NAMALWA (cell line): Measurements from ENCODE around the gene FARS2.
"Not testable (repeated sequence)": the region's sequence is repeated elsewhere in the genome, so short reads cannot be mapped to it uniquely, and the experiment has no call there.

Source experiments
- DNase-seq: peaks from one replicate; pipeline ENCODE4 v3.0.0-alpha.2; 2015; ENCODE audit warnings: low spot score

FARS2 gene

DNA sequence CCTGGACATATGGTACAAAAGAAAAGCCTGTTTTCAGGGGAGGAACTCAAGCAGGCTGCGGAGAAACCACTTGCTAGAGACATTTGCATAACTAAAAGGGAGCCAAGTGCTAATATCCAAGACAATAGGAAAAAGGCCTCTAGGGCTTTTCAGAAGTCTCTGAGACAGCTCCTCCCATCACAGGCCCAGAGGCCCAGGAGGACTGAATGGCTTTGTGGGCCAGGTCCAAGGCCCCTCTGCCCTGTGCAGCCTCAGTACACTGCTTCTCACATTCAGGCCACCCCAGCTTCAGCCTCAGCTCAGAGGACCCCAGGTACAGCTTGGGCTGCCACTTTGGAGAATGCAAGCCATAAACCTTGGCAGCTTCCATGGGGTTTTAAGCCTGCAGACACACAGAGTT lies 545.1 kb downstream of the FARS2 start:
- not testable (repeated sequence) for DNase-seq

DNA sequence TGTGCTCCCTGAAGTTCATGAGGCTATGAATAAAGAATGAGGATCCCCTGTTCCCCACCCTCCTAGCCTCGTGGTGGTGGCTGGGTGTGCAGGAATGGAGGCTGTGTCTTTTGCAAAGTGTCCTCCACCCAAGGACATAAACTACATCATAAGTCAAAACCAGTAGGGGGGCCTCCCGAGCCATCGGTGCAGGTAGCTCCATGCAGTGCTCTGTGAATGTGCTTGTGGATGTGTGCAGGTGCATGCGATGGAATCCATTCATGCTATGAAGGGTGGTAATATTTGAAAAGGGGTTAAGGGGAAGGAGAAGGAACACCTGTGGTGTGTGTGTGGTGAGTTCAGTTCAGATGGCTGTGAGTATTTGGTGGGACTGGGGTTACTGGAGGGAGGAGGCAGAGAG lies 548.1 kb downstream of the FARS2 start:
- DNase-seq = no peak

DNA sequence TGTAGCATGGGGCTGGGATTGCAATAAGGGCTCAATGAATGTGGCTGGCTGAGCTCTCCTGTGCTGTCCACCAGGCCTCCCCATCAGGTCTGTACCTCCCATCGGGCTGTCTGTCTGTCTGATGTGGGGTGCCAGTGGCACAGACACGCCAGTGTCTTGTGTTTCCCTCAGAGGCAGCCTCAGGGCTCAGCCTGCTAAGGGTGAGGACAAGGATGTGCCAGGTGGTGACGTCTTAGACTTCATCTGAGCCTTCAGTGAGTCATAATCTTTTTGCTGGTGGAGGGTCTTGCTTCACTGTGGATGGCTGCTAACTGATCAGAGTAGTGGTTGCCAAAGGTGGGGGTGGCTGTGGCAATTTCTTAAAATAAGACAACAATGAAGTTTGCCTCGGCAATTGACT lies 550.7 kb downstream of the FARS2 start:
- DNase-seq = no peak

DNA sequence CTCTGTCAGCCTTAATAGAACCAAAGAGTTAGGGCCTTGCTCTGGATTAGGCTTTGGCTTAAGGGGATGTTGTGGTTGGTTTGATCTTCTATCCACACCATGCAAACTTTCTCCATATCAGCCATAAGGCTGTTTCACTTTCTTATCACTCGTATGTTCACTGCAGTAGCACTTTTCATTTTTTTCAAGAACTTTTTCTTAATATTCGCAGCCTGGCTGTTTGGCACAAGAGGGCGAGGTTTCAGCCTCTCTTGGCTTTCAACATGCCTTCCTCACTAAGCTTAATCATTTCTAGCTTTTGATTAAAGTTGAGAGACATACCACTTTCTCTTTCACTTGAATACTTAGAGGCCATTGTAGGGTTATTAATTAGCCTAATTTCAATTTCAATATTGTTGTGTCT lies 552.3 kb downstream of the FARS2 start:
- no peak for DNase-seq

DNA sequence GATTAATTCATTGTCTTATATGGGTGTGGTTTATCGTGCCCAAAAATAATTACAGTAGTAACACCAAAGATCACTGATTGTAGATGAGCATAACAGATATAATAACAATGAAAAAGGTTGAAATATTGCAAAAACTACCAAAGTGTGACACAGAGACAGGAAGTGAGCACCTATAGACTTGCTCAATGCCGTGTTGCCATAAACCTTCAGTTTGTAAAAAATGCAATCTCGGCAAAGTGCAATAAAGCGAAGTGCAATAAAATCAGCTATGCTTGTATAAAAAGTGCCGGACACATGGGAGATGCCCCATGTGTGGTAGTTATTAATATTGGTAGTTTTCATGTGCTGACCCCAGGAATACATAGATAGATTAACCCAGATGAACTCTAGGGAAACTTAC lies 552.8 kb downstream of the FARS2 start:
- no peak for DNase-seq

DNA sequence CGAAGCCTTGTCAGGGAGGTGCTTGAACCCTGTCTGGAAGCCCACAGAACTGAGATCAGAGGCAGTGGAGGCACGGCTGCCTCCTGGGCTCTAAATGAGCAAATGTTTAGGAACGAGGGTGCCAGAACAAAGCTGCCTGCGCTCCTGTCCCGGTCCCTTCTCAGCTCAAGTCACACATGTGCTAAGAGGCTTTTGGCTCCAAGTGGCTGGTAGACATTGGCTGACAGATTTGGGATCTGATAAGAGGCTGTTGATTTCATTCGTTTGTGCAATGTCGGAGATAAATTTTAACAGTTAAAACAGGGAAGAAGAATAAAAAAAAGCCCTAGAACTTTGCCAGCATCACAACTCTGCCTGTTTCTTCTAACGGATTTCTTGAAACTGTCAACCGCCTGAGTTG lies 553.6 kb downstream of the FARS2 start:
- no peak for DNase-seq

DNA sequence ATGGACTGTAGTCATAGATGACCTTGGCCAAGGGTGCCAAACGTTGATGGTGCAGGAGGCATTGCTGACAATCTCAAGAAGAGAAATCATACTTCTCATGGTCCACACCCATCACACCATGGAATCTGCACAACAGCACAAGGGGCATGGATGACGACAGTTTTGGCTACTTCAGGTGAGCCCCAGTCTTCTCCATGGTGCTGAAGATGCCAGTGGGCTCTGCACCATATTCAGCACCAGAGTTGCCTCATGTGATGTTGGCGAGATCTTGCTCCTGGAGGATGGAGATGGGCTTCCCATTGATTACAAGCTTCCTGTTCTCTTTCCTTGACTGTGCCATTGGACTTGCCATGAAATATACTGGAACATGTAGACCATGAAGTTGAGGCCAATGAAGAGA lies 556.6 kb downstream of the FARS2 start:
- no peak for DNase-seq

DNA sequence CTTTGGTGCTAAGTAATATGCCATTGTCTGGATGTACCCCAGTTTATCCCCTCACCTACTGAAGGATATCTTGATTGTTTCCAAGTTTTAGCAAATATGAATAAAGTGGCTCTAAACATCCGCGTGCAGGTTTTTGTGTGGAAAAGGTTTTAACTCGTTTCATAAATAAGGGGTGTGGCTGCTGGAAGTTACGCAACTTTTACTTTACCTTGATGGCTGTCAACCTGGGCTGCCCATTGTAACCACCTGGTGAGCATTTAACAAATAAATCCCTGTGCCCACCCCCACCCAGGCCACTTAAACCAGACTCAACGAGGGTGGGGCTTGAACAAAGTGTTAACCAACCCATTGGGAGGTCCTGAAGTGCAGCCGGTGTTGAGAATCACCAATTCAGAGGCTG lies 557.6 kb downstream of the FARS2 start:
- DNase-seq = no peak
